Sigmoid colon (tissue), 7 donors: Measurements from ENCODE around the gene MYBPHL. TPM values are rescaled to one million over a fixed set of nuclear protein-coding genes. Genes with fewer than 3 reads are reported as not detected.

Experiments used
- DNase-seq: peaks from one replicate; pipeline ENCODE4 v3.0.0-alpha.2; 2019
- H3K27ac ChIP-seq, 4 donors: fragments of 200-600 bp; sonication (generic); one replicate each; pipeline ENCODE4 v1.5.1; 2016 to 2019; ENCODE audit warnings: mild to moderate bottlenecking in 1 of 4
- H3K27me3 ChIP-seq, 3 donors: fragments of 200-600 bp; sonication (generic); one replicate each; pipeline ENCODE4 v1.5.1; 2019; ENCODE audit warnings: mild to moderate bottlenecking in 1 of 3
- H3K36me3 ChIP-seq, 4 donors: fragments of 200-600 bp; sonication (generic); one replicate each; pipeline ENCODE4 v1.5.1; 2016 to 2019
- H3K4me1 ChIP-seq, 4 donors: fragments of 200-600 bp; sonication (generic); one replicate each; pipeline ENCODE4 v1.5.1; 2017 to 2019
- H3K4me3 ChIP-seq, 4 donors: fragments of 200-600 bp; sonication (generic); one replicate each; pipeline ENCODE4 v1.5.1; 2017 to 2019; ENCODE audit warnings: mild to moderate bottlenecking in 2 of 4, moderate library complexity in 1 of 4
- H3K9me3 ChIP-seq, 4 donors: fragments of 200-600 bp in 3 of 4; sonication (generic) in 3 of 4; one replicate each; pipeline versions ENCODE4 v1.5.1 to v1.6.1; 2013 to 2019
- CTCF ChIP-seq, 4 experiments: fragments of 450-650 bp in 3 of 4; fragments of 200-600 bp in 1 of 4; IDR thresholded peaks; one replicate each; pipeline ENCODE4 v1.5.1; 2016 to 2019; ENCODE audit warnings: antibody characterized with exemption in 4 of 4, mild to moderate bottlenecking in 3 of 4, moderate library complexity in 2 of 4
- EP300 ChIP-seq, 4 donors: sonication (generic); formaldehyde crosslinking; IDR thresholded peaks; one replicate each; pipeline ENCODE4 v1.6.1; 2017; ENCODE audit warnings: antibody characterized with exemption in 4 of 4
- POLR2A ChIP-seq, 2 donors: fragments of 450-650 bp; IDR thresholded peaks; one replicate each; pipeline ENCODE4 v1.6.1; 2016; ENCODE audit warnings: antibody characterized with exemption in 2 of 2, mild to moderate bottlenecking in 2 of 2, moderate library complexity in 2 of 2
- POLR2AphosphoS5 ChIP-seq, 4 donors: sonication (generic); formaldehyde crosslinking; IDR thresholded peaks; one replicate each; pipeline ENCODE4 v1.6.1; 2017; ENCODE audit warnings: antibody characterized with exemption in 4 of 4
- WGBS, 2 donors: extraction: QIAGEN DNeasy Blood & Tissue Kit; methylation state at CpG; one replicate each; pipeline ENCODE4 v1.1.7; 2013; 5-methylcytosine and 5-hydroxymethylcytosine counted together
- intact Hi-C: fragments of 100-400 bp; cut with DNase I; formaldehyde crosslinking; loops from one replicate; pipeline ENCODE4 v1.15.1; 2023
- polyA plus RNA-seq, 3 donors: library from polyadenylated mRNA; stranded (reverse); fragments of 200-250 nt; gene quantifications; one replicate each; pipeline ENCODE4 v1.2.3, GENCODE V29; 2013
- total RNA-seq, 4 donors: library from RNA; depleted of rRNA; stranded (reverse); fragments of >200 nt; gene quantifications; one replicate each; pipeline ENCODE4 v1.1.0, GENCODE V29; 2016
- donor health status: healthy with polysubstance abuse.
- donor health status: Bipolar disorder and iron deficiency.
- donor health status: healthy.

The MYBPHL gene
- total and polyA plus RNA-seq, 7 donors = not detected

GRCh38 chr1:109261578-109261977 lies 45.2 kb downstream of the MYBPHL start:
- H3K4me1 ChIP-seq = peaks cover 0 to 9% (median 2%) of the 10 kb centered on the region in 4 donors
- H3K27me3 ChIP-seq = no peaks in the 10 kb centered on the region
- TF ChIP-seq POLR2AphosphoS5 (IDR thresholded peaks at IDR 0.05) (no peak), EP300 (IDR thresholded peaks at IDR 0.05) (no peak)
- no peak for DNase-seq
- no peak overlapping the region for H3K27ac ChIP-seq
- 91 to 92% methylated on average over 6 of the region's 6 CpGs for WGBS, 2 donors
- H3K4me3 ChIP-seq = no peak overlapping the region
- intact Hi-C loops = no loop called here
- no peaks in the 10 kb centered on the region for H3K9me3 ChIP-seq
- peaks cover 0 to 31% (median 4%) of the 10 kb centered on the region in 4 donors for H3K36me3 ChIP-seq

GRCh38 chr1:109261006-109261405 lies 45.8 kb downstream of the MYBPHL start:
- Histone ChIP-seq H3K27ac (no peak overlapping the region), H3K4me3 (no peak overlapping the region), H3K9me3 (no peaks in the 10 kb centered on the region), H3K36me3 (peaks cover 0 to 29% (median 4%) of the 10 kb centered on the region in 4 donors), H3K27me3 (no peaks in the 10 kb centered on the region), H3K4me1 (peaks cover 0 to 9% (median 2%) of the 10 kb centered on the region in 4 donors)
- no peak for DNase-seq
- TF ChIP-seq EP300 (IDR thresholded peaks at IDR 0.05) (no peak), CTCF (IDR thresholded peaks at IDR 0.05) (no peak), POLR2A (IDR thresholded peaks at IDR 0.05) (no peak), POLR2AphosphoS5 (IDR thresholded peaks at IDR 0.05) (no peak)
- 91 to 94% methylated on average over 16 of the region's 16 CpGs for WGBS, 2 donors
- intact Hi-C loops = no loop called here

- Histone ChIP-seq H3K27ac (no peak overlapping the region), H3K4me3 (no peak overlapping the region), H3K4me1 (peaks cover 0 to 16% (median 11%) of the 10 kb centered on the region in 4 donors), H3K27me3 (no peaks in the 10 kb centered on the region), H3K9me3 (no peaks in the 10 kb centered on the region), H3K36me3 (peaks cover 0 to 20% (median 4%) of the 10 kb centered on the region in 4 donors)
- no peak for DNase-seq
- 77 to 83% methylated on average over 7 of the region's 7 CpGs for WGBS, 2 donors
- intact Hi-C loops = no loop called here
- TF ChIP-seq CTCF (IDR thresholded peaks at IDR 0.05) (no peak), POLR2A (IDR thresholded peaks at IDR 0.05) (no peak), EP300 (IDR thresholded peaks at IDR 0.05) (no peak), POLR2AphosphoS5 (IDR thresholded peaks at IDR 0.05) (no peak)
These were observed 46.9 kb downstream of the MYBPHL start for GRCh38 chr1:109259674-109260557.

GRCh38 chr1:109258481-109259466 lies 48.0 kb downstream of the MYBPHL start:
- Histone ChIP-seq H3K27ac (no peak overlapping the region), H3K36me3 (peaks cover 0 to 12% (median 4%) of the 10 kb centered on the region in 4 donors), H3K4me3 (no peak overlapping the region), H3K4me1 (peaks cover 0 to 25% (median 23%) of the 10 kb centered on the region in 4 donors), H3K9me3 (no peaks in the 10 kb centered on the region), H3K27me3 (no peaks in the 10 kb centered on the region)
- intact Hi-C loops = no loop called here
- no peak for DNase-seq
- TF ChIP-seq POLR2AphosphoS5 (IDR thresholded peaks at IDR 0.05) = no peak
- TF ChIP-seq CTCF (IDR thresholded peaks at IDR 0.05) = no peak
- TF ChIP-seq POLR2A (IDR thresholded peaks at IDR 0.05) = no peak
- TF ChIP-seq EP300 (IDR thresholded peaks at IDR 0.05) = no peak
- 95% methylated on average over 69 of the region's 69 CpGs for WGBS, 2 donors
